ENCODE measurements around the gene RNF148.

DNA sequence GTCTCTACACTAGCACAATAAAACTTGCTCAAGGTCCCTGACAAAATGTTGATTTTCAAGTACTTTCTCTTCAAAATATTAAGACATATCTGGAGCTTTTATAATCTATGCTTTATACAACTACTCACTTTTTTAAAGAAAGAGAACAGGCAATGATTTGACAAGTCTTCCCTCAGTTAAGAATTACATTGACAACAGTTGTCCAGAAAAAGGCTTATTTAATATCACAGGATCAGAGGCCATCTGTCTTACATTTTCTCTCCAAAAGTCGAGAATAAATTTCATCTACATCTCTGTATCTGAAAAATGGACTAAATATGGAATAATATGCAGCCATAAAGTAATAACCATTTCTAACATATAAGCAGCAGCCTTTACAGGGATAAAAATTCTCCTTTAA is 8.2 kb upstream of the RNF148 start:
- TF ChIP-seq, protein P1, sequence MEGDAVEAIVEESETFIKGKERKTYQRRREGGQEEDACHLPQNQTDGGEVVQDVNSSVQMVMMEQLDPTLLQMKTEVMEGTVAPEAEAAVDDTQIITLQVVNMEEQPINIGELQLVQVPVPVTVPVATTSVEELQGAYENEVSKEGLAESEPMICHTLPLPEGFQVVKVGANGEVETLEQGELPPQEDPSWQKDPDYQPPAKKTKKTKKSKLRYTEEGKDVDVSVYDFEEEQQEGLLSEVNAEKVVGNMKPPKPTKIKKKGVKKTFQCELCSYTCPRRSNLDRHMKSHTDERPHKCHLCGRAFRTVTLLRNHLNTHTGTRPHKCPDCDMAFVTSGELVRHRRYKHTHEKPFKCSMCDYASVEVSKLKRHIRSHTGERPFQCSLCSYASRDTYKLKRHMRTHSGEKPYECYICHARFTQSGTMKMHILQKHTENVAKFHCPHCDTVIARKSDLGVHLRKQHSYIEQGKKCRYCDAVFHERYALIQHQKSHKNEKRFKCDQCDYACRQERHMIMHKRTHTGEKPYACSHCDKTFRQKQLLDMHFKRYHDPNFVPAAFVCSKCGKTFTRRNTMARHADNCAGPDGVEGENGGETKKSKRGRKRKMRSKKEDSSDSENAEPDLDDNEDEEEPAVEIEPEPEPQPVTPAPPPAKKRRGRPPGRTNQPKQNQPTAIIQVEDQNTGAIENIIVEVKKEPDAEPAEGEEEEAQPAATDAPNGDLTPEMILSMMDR (IDR thresholded peaks at IDR 0.05) = no peak
- no peak for TF ChIP-seq ZFX (IDR thresholded peaks at IDR 0.05; ENCODE audit: borderline replicate concordance)
